Activated T-helper 1 cell treated with Interleukin-2 at 50 U/mL for 16 hours (primary cell): ENCODE data around the gene CDK2.
"Not testable (repeated sequence)": the region's sequence is repeated elsewhere in the genome, so short reads cannot be mapped to it uniquely, and the experiment has no call there.

Experiments
- DNase-seq: peaks from one replicate; pipeline ENCODE4 v3.0.0-alpha.2; 2020; ENCODE audit warnings: low read depth

The CDK2 gene

DNA sequence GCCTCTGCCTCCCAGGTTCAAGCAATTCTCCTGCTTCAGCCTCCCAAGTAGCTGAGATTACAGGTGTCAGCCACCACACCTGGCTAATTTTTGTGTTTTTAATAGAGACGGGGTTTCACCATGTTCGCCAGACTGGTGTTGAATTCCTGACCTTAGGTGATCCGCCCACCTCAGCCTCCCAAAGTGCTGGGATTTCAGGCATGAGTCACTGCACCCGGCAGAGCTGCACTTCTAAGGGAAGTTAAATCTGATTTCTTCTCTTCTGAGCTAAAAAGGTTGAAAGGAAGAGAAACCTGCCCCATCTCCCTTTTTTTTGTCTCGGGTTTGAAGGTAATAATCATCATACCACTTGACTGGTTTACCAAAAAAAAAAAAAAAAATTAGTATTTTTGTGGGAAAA, 15.3 kb downstream of the CDK2 start:
- DNase-seq = not testable (repeated sequence)

DNA sequence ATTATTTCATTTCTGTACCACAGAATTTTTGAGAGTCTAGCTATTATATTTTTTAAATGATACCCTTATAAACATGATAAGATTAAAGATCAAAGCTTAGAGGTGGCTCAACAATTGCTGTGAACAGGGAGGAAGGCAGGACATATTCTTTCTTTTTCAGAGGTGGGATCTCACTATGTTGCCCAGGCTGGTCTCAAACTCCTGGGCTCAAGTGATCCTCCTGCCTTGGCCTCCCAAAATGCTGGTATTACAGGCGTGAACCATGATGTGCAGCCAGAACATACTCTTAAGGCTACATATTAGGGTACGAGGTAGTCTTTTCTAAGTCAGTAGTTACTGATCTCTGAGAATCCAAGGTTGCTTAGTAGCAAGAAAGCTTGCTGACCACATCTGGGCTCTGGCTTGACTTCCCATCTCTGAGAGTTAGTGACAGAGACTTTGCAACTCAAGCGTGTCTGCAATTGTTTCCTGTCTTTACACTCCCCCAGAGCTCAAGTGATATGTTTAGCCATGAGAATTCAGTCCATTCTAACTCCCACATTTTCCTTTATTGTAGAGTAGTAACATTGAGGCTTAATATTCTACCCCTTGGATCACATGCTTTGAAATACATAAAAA, 15.8 kb downstream of the CDK2 start:
- no peak for DNase-seq

DNA sequence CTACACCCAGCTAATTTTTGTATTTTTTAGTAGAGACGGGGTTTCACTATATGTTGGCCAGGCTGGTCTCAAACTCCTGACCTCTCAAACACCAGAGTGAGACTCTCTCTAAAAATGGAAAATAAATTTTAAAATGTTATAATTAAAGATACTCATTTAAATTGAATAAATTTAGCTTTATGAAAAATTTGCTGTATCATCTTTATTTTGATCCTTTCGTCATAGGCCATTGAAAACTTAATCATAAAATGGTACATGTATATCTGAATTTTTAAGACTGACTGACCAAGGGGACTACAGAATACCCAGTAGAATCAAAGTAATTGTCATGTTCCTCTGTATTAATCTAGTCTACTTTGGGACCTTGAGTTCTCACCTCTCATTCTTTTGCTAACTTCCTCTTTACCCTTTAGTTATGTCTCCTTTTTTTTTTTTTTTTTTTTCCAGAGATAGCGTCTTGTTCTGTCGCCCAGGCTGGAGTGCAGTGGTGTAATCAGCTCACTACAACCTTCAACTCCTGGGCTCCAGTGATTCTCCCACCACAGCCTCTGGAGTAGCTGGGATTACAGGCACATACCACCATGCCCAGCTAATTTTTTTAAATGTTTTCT, 16.7 kb downstream of the CDK2 start:
- DNase-seq = no peak

DNA sequence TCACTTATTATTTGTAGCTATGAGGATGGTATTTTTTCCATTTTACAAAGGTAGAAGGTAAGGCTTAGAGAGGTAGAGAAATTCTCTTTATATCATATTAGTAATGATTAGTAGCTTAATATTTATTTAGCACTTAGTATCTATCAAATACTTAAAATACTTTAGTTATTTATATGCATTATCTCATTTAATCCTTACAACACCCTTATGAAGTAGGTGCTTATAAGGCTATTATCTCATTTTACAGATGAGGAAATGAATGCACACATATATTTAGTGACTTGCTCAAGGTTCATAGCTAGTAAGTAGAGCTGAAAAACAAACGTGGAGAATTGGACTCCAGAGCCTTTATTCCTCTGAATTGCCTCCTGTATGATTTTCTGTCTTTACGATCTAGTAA, 18.2 kb downstream of the CDK2 start:
- no peak for DNase-seq

DNA sequence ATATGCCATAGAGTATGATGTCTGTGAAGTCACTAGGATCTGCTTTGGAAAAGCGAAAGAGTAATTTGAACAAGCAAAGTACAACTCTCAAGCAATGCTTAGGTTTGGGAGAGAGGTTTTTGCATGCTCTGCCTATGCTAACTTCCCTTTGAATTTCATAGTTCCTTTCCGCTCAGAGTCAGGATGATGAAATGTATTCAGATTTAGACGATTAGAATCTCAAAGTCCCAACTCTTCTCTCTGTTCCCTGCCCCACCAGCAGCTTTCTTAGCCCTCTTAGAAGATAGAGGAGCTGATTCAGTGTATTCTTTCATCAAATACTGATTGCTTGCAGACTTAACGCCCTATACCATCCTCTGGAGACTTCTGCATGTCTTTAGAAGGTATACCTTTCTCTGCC, 18.7 kb downstream of the CDK2 start:
- DNase-seq = no peak

DNA sequence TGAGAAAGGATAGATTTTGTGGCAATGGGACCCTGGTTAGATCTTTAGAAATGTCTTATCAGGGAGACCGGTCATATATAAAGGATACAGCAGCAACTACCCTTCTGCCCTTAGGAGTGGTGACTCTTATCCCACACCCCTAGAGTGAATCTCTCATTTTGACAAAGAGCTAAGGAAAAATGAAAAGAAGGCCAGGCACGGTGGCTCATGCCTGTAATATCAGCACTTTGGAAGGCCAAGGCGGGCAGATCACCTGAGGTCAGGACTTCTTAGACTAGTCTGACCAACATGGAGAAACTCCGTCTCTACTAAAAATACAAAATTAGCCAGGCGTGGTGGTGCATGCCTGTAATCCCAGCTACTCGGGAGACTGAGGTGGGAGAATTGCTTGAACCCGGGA, 19.3 kb downstream of the CDK2 start:
- not testable (repeated sequence) for DNase-seq

DNA sequence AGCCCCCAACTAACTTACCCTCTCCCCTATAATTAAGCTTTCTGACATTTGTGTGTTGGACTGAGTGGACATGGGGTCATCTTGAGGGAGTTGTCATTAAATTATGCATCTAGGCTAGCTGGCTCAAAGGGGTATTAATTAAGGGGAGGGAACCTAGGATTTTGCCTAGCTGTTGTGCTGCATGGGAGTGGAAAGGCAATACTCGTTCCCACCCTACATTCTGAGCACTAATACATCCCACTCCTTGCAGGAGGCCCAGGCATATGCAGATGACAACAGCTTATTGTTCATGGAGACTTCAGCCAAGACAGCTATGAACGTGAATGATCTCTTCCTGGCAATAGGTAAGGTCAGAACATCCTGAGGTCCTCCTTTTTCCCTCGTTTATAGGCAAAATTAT, 24.5 kb downstream of the CDK2 start:
- no peak for DNase-seq

DNA sequence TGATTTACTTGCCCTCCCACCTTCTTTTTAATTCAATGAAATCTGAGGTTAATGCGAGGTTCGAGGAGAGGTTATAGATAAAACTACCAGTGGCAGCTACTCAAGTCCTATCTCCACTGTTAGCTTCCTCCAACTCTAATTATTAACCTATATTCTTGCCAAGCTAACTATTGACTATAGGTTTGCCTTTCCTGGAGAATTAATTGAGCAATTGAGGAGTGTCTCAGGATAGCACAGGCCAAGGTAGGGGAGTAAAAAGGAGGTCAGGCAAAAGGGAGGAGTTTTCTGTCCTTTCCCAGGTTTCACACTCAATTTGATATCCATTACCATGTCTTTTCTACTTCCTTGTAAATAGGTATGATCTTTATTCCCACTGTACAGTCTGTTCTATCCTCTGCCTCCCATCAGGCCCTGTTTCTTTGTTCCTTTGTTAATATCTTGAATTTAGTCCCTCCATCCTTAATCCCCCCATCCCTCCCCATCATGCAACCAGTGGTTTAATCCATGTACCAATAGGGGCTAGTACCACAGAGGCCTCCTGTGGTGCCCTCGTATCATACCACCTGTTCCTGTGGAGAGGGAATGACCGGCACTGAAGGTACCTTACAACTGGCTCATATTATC, 26.7 kb downstream of the CDK2 start:
- no peak for DNase-seq

DNA sequence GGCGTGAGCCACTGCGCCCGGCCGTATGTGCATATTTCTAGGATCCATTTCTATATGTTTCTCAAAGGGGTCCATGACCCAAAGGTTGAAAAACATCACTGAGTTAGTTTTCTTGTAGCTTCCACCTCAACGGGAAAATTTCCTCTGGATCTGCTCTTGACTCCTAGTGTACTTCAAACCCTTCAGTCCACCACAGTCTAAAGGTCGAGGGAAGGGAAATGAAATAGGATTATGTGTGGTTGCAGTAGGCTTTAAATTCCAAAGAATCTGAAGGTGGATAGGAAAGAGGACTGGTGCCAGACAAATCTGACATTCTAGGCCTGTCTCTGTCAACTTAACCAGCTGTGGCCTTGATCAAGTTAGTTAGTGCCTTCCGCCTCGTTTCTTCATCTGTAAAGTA, 28.7 kb downstream of the CDK2 start:
- no peak for DNase-seq

DNA sequence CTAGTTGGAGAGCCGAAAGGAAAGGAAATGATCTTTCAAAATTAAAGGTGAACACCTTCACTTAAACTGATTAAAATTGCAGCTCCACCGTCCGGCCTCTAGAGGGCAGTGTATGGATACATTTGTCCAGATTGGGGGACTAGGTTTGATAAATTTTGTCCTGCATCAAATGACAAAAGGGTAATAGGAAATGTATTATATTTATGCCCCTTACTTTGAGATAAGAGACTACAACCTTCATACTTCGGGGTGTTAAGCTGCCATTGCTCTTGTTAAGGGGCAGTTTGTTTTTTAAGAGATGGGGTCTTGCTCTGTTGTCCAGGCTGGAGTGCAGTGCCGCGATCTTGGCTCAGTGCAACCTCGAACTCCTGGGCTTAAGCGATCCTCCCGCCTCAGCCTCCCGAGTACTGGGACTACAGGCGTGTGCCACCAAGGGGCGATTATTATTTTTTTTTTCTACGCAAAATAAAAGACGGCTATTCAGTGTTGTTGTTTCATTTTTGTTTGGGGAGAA, 29.6 kb downstream of the CDK2 start:
- peak; percentile 39 for DNase-seq

DNA sequence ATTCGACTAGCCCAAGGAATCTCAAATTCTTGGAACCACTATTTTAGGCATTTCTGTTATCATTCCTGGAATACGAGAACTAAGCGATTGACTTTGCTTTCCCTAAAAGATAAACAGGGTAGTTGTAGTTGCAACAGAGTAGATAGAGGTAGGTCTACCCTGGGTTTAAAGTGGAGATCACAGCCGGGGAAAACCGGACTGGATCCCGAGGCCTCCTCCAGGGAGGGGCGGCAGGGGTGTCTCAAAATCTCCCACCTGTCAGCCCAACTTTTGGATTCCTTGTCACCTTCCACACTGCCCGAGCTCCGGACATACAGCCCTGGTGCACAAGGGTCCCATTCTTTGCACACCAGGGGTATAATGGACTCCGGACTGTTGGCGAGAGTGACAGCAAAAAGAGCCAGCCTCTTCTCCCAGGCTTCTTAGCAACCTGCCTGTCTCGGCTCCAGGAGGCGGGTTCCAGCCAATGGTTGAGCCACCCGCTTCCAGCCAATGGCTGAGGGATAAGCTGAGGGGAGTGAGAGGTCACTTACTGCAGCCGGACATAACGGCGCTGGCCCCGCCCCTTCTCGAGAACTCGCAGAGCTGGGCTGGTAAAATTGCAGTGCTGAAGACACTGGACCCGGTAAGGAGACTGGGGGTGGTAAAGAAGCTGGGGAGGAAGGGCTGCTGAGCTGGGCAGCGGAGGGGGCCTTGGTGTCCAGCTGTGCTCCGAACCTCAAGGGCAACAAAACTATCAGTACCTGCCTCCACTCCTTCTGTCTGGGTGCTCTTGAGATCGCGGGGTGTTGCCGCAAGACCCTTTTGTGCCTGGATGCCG, 30.3 kb downstream of the CDK2 start, which contains the start of gene SUOX:
SUOX (plus strand) TSS at position 562 of the 820 bp plus-strand sequence. CDS start 4,946 bp downstream, outside the sequence.
- no peak for DNase-seq

DNA sequence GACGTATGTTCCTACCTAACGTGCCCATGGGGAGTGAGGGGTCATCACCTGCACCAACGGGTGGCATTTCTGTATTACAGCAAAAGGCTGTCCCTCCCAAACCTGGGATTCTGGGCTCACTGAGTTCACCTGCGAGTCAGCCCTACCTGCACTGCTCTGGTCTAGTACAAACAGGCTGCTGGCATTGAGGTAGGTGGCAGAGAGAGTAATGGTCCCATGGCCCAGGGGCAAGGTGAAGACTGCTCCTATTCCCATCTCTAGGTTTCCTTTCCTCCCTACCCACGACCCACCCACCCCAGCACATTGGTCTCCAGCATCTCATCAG, 30.9 kb downstream of the CDK2 start:
- DNase-seq = no peak

DNA sequence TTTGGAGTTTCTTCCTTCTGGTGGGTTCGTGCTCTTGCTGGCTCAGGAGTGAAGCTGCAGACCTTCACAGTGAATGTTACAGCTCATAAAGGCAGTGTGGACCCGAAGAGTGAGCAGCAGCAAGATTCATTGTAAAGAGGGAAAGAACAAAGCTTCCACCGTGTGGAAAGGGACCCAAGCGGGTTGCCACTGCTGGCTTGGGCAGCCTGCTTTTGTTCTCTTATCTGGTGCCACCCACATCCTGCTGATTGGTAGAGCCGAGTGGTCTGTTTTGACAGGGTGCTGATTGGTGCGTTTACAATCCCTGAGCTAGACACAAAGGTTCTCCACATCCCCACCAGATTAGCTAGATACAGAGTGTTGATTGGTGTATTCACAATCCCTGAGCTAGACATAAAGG, 32.9 kb downstream of the CDK2 start:
- not testable (repeated sequence) for DNase-seq

DNA sequence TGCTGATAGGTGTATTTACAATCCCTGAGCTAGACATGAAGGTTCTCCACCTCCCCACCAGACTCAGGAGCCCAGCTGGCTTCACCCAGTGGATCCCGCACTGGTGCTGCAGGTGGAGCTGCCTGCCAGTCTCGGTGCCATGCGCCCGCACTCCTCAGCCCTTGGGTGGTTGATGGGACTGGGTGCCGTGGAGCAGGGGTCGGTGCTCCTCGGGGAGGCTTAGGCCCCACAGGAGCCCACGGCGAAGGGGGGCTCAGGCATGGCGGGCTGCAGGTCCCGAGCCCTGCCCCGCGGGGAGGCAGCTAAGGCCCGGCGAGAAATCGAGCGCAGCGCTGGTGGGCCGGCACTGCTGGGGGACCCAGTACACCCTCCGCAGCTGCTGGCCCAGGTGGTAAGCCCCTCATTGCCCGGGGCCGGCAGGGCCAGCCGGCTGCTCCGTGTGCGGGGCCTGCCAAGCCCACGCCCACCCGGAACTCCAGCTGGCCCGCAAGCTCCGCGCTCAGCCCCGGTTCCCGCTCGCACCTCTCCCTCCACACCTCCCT, 33.4 kb downstream of the CDK2 start:
- DNase-seq = not testable (repeated sequence)

DNA sequence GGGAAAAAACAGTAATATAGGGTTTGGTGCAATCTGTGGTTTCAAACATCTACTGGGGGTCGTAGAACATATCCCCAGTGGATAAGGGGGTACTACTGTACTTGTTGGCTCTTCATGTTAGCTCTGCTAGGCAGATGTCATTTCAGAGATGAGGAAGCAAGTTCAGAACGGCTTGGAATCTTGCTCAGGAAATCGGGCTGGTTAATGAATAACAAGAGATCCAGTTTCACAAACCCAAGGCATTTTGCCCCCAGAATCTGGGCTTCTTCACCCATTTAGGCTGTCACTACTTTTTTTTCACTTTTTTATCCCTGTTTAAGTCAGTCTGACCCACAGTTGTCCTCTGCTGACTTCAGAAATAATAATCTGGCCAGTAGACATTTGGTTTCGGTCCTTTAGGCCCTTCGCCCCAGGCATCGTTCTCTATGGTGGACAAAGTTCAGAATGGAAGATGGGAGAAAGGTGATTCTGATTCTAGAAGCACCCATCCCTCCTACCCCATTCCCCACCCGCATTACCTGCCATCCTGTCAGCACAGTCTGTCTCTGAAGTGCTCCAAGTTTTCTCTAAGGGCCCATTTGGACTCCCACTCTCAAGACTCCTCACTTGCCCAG, 35.0 kb downstream of the CDK2 start:
- DNase-seq = no peak

DNA sequence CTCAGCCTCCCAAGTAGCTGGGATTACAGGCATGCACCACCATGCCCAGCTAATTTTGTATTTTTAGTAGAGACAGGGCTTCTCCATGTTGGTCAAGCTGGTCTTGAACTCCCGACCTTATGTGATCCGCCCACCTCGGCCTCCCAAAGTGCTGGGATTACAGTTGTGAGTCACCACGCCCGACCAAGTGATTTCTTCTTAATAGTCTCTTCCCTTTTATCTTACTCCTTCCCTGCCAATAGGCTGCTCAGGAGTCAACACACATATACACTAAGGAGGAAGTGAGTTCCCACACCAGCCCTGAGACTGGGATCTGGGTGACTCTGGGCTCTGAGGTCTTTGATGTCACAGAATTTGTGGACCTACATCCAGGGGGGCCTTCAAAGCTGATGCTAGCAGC, 36.7 kb downstream of the CDK2 start:
- DNase-seq = not testable (repeated sequence)

DNA sequence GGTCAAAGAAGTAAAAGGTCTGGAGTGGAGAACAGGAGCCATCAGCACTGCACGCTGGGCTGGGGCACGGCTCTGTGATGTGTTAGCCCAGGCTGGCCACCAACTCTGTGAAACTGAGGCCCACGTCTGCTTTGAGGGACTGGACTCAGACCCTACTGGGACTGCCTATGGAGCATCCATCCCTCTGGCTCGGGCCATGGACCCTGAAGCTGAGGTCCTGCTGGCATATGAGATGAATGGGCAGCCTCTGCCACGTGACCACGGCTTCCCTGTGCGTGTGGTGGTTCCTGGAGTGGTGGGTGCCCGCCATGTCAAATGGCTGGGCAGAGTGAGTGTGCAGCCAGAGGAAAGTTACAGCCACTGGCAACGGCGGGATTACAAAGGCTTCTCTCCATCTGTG, 37.6 kb downstream of the CDK2 start:
- DNase-seq = no peak

DNA sequence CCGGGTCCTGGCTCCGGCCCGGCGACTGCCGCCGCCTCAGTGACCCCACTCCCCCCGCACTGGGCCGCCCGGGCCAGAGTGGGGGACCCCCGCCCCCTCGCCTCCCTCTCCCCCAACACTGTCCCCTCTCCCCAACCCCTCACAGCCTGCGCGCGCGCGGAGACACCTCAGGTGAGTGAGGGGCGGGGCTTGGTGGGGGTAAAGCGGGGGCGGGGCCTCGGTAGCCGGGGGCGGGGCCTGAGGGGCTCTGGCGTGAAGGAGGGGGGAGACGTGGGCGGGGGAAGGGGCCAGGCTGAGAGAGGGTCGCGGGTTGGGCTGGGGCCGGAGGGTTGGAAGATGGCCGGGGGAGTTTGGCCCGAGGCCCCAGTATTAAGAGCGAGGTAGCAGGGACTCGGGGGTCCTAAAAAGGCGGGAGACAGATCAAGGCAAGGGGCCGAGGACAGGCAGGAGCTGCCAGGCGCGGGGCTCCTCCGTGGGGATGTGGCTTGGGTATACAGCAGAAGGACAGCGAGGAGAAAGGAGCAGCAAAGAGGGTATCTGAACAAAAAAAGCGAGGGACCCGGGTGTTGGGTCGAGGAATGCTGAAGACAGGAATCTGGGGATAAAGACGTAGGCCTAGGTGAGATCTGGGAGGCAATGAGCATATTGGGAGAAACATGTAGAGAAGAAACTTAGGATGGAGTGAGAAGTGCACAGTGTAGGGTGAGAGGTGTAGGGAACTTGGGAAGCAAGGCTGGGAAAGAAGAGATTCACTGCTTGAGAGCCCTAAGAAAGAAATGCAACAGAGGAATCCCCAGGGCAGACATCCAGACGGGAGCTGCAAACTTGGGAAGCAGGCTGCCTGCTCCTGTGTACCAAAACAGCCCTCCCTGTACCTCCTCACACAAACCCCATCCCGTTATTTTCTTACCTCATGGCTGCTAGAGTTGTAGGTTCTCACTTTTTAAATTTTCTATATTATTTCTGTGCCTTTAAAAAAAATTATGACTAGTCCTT, 41.2 kb downstream of the CDK2 start:
- DNase-seq = peak; percentile 56

DNA sequence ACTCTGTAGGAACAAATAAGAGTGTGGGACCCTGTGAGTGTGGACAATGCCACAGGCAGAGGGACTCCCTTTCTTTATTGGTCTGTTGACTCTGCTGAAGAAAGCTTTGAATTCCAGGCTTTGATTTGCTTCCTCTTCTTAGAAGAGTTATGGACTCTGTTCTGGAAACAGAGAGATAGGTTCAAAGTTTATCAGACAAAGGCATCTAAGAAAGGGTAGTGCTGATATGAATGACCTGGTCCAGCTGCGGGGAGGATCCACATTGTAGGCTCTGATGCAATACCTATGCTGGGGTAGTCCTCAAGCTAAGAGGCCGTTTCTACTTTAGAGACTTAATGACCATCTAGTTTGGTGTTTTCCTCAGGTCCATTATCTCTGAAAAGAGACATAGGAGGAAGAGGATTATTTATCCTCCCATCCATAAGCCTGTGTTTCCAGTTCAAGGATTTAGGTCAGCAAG, 43.5 kb downstream of the CDK2 start:
- no peak for DNase-seq

DNA sequence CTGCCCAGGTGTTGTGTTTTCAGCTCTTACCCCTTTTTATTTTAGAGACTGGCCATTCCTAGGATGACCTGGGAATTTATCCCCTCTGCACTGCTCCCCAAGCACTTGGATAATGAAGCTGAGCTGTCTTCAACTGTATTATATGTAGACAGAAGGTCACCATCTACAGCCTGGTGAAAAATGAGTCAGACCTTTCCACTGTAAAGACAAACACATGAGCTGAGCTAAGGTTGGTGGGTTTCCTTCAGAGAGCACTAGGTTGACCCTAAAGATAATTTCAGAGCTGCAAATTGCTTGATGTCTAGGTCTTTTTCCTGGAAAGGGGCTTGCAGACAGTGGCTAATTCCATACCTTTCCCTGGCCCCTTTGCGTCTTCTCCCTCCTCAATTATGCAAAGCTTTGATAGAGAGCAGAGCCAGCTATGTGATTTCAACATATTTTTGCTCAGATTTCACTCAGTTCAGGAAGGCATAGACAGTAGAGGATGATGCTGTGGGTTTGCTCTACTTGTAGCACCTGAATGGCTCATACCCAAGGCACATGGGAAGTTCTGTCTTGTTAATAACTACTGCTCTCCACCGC, 45.0 kb downstream of the CDK2 start:
- DNase-seq = no peak
